ENCODE data around the gene SLC38A10.

Gene SLC38A10

GRCh38 chr17:81334391-81334901, 39.3 kb upstream of the SLC38A10 start:
- TF ChIP-seq, protein P1, sequence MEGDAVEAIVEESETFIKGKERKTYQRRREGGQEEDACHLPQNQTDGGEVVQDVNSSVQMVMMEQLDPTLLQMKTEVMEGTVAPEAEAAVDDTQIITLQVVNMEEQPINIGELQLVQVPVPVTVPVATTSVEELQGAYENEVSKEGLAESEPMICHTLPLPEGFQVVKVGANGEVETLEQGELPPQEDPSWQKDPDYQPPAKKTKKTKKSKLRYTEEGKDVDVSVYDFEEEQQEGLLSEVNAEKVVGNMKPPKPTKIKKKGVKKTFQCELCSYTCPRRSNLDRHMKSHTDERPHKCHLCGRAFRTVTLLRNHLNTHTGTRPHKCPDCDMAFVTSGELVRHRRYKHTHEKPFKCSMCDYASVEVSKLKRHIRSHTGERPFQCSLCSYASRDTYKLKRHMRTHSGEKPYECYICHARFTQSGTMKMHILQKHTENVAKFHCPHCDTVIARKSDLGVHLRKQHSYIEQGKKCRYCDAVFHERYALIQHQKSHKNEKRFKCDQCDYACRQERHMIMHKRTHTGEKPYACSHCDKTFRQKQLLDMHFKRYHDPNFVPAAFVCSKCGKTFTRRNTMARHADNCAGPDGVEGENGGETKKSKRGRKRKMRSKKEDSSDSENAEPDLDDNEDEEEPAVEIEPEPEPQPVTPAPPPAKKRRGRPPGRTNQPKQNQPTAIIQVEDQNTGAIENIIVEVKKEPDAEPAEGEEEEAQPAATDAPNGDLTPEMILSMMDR (IDR thresholded peaks at IDR 0.05; ENCODE audit: low read depth, low read length): no peak
- H3K4me3 ChIP-seq (ENCODE audit: low read depth, low read length): no peak overlapping the region

- H3K4me3 ChIP-seq (ENCODE audit: low read depth, low read length): no peak overlapping the region
- TF ChIP-seq, protein P1 (IDR thresholded peaks at IDR 0.05; ENCODE audit: low read depth, low read length): no peak
These were observed 38.7 kb upstream of the SLC38A10 start for GRCh38 chr17:81333616-81334368.

- TF ChIP-seq, protein P1 (IDR thresholded peaks at IDR 0.05; ENCODE audit: low read depth, low read length): no peak
These were observed 37.9 kb upstream of the SLC38A10 start for GRCh38 chr17:81332914-81333528.

GRCh38 chr17:81332118-81332834, 37.2 kb upstream of the SLC38A10 start:
- no peak overlapping the region for H3K4me3 ChIP-seq (ENCODE audit: low read depth, low read length)
- TF ChIP-seq, protein P1 (IDR thresholded peaks at IDR 0.05; ENCODE audit: low read depth, low read length): no peak

More at GRCh38 chr17:81332914-81333528, 37.9 kb upstream of the SLC38A10 start:
- H3K4me3 ChIP-seq (ENCODE audit: low read depth, low read length): no peak overlapping the region

- TF ChIP-seq, protein P1 (IDR thresholded peaks at IDR 0.05; ENCODE audit: low read depth, low read length): no peak
These were observed 36.5 kb upstream of the SLC38A10 start for GRCh38 chr17:81331527-81332043.

DNA sequence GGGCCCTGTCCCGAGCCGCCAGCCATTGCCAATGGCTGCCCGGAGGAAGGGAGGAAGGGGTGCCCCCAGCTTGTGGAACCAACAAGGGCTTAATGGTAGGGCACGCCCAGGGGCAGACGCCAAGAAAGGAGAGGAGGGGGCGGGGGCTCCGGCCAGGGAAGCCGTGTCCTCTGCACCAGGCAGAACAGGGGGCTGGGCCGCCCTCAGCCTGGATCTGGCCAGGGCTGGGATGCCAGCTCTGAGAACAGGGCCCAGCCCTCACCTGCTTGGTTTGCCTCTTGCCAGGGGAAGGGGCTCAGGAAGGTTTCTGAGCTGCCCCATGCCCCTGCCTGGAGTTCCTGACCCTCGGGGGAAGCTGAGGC, 35.8 kb upstream of the SLC38A10 start:
- TF ChIP-seq, protein P1 (IDR thresholded peaks at IDR 0.05; ENCODE audit: low read depth, low read length): no peak
- H3K4me3 ChIP-seq (ENCODE audit: low read depth, low read length): no peak overlapping the region

More at GRCh38 chr17:81331527-81332043, 36.5 kb upstream of the SLC38A10 start:
- no peak overlapping the region for H3K4me3 ChIP-seq (ENCODE audit: low read depth, low read length)

Measured in WI38 (cell line).